Measurements from ENCODE around the gene PDZRN4.

PDZRN4 gene

GRCh38 chr12:41327096-41327895 is 139.2 kb downstream of the PDZRN4 start:
- no peak for DNase-seq (ENCODE audit: low spot score)
- TF ChIP-seq CTCF (IDR thresholded peaks at IDR 0.05): no peak
- no peak overlapping the region for H3K27ac ChIP-seq
- H3K4me3 ChIP-seq: no peak overlapping the region

GRCh38 chr12:41333974-41334373 is 145.9 kb downstream of the PDZRN4 start:
- TF ChIP-seq CTCF (IDR thresholded peaks at IDR 0.05): no peak
- Histone ChIP-seq H3K27ac (no peak overlapping the region), H3K4me3 (no peak overlapping the region)
- DNase-seq (ENCODE audit: low spot score): no peak

DNA sequence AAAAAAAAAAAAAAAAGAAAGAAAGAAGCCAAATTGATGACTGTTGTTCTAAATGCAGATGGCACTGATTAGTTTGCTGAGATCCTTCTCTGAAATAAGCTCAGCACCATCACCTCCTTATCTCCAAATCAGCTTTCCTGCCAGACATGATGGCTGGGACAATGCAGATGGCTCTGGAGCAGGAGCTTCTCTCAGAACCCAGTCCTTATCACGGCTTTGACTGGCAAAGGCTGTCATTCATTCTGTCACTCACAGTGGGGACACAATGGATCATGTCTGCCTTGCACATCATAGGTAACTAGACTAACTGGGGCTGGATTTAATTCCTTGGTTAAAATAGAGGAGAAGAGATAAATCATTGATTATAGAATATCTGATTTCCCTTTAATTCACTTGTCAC is 146.3 kb downstream of the PDZRN4 start:
- no peak for TF ChIP-seq CTCF (IDR thresholded peaks at IDR 0.05)
- no peak for DNase-seq (ENCODE audit: low spot score)
- no peak overlapping the region for H3K4me3 ChIP-seq
- no peak overlapping the region for H3K27ac ChIP-seq

- no peak for TF ChIP-seq CTCF (IDR thresholded peaks at IDR 0.05)
- H3K27ac ChIP-seq: no peak overlapping the region
- no peak for DNase-seq (ENCODE audit: low spot score)
These were observed 148.0 kb downstream of the PDZRN4 start for GRCh38 chr12:41336041-41336549.

DNA sequence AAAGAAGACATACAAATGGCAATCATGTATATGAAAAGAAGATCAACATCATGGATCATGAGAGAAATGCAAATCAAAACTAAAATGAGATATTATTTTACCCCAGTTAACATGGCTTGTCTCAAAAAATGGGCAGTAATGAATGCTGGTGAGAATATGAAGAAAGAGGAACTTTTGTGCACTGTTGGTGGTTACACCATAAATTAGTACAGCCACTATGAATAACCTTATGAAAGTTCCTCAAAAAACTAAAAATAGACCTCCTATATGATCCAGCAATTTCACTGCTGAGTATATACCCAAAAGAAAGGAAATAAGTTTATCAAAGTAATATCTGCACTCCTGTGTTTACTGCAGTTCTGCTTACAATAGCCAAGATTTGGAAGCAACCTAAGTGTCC is 151.7 kb downstream of the PDZRN4 start:
- no peak for TF ChIP-seq CTCF (IDR thresholded peaks at IDR 0.05)
- no peak for DNase-seq (ENCODE audit: low spot score)
- no peak overlapping the region for H3K4me3 ChIP-seq

More at GRCh38 chr12:41336041-41336549, 148.0 kb downstream of the PDZRN4 start:
- no peak overlapping the region for H3K4me3 ChIP-seq

DNA sequence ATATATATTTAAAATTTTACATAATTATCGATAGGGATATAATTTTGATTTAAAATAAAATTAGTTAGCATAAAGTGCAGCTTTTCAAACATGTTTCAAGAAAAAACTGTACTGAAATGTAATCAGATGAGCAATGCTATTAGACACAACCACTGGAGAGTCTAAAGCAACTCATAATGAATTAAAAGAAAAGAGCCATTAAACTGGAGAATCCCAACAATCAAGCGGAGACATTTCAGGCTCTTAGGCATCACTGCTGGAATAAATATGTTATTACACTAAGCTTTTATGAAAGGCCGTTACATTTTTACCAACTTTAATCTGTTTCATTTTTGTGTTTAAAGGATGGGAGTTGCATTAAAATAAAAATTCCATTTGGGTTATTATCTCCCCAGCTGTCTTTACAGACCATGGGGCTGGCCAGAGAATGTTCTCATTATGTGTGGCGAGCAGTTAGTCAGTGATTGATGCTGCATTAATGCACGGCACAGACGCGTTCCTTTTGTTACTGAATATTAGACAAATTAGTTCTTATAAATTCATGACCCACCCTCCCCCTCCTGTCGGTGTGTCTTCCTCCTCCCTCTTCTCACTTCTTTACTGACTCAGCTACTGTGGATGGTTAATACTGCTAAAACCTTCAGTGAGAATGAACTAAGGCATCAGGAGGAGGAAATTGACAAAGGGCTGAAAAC is 156.8 kb downstream of the PDZRN4 start:
- no peak for TF ChIP-seq CTCF (IDR thresholded peaks at IDR 0.05)
- no peak overlapping the region for H3K27ac ChIP-seq
- no peak overlapping the region for H3K4me3 ChIP-seq
- no peak for DNase-seq (ENCODE audit: low spot score)

More for the DNA sequence above, 151.7 kb downstream of the PDZRN4 start:
- no peak overlapping the region for H3K27ac ChIP-seq

Data from coronary artery (tissue), 2 donors.